Body of pancreas (tissue), 4 donors: ENCODE data around the gene C1QTNF6.

Experiments used
- POLR2A ChIP-seq, 3 donors: fragments of 450-650 bp; IDR thresholded peaks; one replicate each; pipeline ENCODE4 v1.6.1; 2016; ENCODE audit warnings: antibody characterized with exemption in 3 of 3, mild to moderate bottlenecking in 2 of 3
- TF ChIP-seq, protein P1 (sequence below), 7 experiments: fragments of 450-650 bp in 4 of 7; fragments of 200-600 bp in 3 of 7; sonication (generic) in 3 of 7; IDR thresholded peaks; one replicate each; pipeline ENCODE4 v1.5.1; 2016 to 2019; ENCODE audit warnings: antibody characterized with exemption in 7 of 7

DNA sequence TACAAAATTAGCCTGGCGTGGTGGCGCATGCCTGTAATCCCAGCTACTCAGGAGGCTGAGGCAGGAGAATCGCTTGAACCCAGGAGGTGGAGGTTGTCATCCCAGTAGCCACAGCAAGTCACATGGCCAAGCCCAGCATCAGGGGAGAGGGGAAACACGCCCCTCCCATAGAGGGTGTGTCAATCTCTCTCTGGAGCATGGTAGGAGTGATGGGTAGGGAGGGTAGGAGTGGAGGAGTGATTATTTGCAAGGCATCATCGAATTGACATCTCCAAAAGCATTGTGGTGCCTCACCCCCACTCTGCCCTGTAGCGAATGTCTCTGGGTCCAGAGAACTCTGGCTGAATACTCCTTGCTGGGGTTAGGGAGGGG, 30.3 kb upstream of the C1QTNF6 start:
- TF ChIP-seq, protein P1, sequence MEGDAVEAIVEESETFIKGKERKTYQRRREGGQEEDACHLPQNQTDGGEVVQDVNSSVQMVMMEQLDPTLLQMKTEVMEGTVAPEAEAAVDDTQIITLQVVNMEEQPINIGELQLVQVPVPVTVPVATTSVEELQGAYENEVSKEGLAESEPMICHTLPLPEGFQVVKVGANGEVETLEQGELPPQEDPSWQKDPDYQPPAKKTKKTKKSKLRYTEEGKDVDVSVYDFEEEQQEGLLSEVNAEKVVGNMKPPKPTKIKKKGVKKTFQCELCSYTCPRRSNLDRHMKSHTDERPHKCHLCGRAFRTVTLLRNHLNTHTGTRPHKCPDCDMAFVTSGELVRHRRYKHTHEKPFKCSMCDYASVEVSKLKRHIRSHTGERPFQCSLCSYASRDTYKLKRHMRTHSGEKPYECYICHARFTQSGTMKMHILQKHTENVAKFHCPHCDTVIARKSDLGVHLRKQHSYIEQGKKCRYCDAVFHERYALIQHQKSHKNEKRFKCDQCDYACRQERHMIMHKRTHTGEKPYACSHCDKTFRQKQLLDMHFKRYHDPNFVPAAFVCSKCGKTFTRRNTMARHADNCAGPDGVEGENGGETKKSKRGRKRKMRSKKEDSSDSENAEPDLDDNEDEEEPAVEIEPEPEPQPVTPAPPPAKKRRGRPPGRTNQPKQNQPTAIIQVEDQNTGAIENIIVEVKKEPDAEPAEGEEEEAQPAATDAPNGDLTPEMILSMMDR (IDR thresholded peaks at IDR 0.05) = no peak
- no peak for TF ChIP-seq POLR2A (IDR thresholded peaks at IDR 0.05)
